Occipital lobe (tissue), 2 donors: ENCODE measurements around the gene PSMB4. TPM values are rescaled to one million over a fixed set of nuclear protein-coding genes. Genes with fewer than 3 reads are reported as not detected.
"Not testable (repeated sequence)": the region's sequence is repeated elsewhere in the genome, so short reads cannot be mapped to it uniquely, and the experiment has no call there.

Source experiments
- DNase-seq: peaks from one replicate; lab custom pipeline; 2025; lab: John Stamatoyannopoulos, UW
- total RNA-seq: library from RNA; depleted of rRNA; stranded (reverse); fragments of >200 nt; gene quantifications from one replicate; pipeline ENCODE4 v1.2.3, GENCODE V29; 2014

PSMB4 gene
- total RNA-seq: 290 TPM

DNA sequence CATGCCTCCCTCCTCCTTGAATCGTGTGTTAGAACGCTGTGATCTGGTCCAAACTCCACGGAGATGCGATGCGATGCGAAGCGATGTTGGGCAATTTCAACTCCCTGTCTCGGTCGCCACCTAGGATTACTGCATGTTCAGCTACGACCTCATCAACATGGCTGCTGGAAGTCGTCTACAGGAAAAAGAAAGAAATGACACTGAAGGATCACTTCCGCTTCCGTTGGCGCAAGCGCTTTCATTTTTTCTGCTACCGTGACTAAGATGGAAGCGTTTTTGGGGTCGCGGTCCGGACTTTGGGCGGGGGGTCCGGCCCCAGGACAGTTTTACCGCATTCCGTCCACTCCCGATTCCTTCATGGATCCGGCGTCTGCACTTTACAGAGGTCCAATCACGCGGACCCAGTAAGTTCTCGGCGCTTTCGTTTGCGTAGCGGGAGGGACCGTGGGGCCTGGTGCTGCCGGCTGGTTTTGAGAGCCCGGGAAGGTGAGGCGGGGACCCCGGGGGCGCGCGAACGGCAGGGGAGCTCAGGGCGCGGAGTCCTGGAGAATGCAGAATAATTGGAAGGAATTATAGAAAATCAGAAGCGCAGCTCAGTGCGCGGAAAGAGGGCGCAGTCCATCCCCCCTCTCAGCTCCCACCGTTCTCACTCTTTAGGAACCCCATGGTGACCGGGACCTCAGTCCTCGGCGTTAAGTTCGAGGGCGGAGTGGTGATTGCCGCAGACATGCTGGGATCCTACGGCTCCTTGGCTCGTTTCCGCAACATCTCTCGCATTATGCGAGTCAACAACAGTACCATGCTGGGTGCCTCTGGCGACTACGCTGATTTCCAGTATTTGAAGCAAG is at the start of gene PSMB4:
Gene PSMB4 (plus strand): TSS at position 250 of the 848 bp plus-strand sequence. CDS start 15 bp downstream, at position 265.
- peak; percentile 88 for DNase-seq

DNA sequence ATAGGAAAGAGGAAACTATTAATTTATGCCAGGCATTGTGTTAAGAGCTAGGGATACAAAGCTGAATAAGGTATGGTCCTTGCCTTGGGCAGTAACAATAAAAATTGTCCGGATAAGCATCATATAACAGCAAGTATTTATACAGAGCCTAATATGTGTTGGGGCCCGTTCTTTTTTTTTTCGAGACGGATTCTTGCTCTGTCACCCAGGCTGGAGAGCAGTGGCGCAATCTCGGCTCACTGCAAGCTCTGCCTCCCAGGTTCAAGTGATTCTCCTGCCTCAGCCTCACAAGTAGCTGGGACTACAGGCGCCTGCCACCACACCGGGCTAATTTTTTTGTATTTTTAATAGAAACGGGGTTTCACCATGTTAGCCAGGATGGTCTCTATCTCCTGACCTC is 49.0 kb upstream of the PSMB4 start:
- not testable (repeated sequence) for DNase-seq

DNA sequence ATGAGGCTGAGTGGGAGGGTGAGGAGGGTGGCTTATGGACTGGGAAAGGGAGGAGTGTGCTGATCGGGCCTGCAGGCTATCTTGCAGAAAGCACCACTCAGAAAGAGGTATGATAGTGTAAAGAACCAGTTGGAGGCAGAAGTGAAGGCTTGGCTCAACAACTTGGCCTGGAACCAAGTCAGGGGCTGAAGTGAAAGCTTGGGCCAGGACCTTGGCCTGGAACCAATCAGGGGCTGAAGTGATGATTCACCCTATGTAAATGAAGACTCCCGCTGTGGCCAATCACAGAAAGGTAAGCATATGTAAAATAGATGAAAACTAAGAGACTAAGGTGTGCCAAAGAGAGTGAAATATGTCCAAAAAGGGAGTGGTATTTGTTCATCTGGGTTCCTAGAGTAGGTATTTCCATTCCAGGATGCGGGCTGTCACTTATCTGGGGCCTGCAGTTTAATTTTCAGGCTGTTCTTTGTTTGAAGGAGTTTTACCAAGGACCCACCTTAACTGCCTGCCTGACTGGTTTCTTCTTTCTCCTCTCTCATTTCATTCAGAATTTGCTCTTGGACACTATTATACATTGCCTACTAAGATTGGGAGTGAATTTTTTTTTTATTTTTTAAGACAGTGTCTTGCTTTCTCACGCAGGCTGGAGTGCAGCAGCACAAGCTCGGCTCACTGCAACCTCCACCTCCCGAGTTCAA is 47.2 kb upstream of the PSMB4 start:
- DNase-seq: no peak

DNA sequence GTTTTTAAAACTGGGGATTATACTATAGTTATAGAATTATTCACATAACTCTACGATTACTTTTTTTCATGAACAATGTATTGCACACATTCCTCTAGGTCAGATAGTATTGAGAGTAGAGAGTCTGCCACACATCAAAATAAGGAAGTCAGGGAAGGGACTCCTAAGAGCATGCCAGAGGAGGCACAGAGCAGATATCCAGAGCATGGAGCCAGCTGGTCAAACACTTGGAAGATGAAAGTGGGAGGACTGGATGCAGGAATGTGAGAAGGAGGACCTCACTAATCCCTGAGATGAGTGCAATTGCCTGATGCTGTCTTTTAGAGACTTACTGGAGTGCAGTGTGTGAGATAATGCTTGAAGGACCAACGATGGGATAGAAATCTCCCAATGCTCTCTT is 42.7 kb upstream of the PSMB4 start:
- DNase-seq: no peak

DNA sequence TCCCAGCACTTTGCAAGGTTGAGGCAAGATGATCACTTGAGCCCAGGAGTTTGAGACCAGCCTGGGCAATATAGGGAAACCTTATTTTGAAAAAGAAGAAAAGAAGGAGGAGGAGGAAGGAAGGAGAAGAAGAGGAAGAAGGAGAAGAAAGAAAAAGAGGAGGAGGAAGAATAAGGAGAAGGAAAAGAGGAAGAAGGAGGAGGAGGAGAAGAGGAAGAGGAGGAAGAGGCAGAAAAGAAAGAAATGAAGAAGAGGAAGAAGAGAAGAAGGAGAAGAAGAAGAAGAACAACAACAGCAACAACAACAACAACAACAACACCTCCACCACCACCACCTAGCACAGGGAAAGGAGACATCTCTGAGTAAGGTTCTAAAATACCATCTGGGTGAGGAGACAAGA is 37.5 kb upstream of the PSMB4 start:
- no peak for DNase-seq

DNA sequence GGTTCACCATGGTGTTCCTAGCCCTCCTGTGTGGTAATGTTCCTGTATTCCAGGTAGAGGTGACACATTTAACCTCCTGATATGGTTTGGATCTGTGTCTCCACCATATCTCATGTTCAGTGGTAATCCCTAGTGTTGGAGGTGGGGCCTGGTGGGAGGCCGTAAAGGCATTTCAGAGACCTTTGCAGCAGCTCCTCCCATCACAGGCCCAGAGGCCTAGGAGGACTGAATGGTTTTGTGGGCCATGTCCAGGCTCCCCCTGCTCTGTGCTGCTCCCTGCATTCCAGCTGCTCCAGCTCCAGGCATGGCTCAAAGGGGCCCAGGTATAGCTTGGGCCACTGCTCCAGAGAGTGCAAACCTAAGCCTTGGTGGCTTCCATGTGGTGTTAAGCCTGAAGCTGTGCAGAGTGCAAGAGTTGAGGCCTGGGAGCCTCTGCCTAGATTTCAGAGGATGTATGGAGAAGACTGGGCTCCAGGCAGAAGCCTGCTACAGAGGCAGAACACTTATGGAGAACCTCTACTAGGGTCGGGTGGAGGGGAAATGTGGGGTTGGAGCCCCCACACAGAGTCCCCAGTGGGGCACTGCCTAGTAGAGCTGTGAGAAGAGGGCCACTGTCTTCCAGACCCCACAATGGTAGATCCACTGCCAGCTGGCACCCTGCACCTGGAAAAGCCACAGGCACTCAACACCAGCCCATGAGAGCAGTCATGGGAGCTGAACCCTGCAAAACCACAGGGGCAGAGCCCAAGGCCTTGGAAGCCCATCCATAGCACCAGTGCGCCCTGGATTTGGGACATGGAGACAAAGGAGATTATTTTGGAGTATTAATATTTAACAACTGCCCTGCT is 36.8 kb upstream of the PSMB4 start:
- no peak for DNase-seq

DNA sequence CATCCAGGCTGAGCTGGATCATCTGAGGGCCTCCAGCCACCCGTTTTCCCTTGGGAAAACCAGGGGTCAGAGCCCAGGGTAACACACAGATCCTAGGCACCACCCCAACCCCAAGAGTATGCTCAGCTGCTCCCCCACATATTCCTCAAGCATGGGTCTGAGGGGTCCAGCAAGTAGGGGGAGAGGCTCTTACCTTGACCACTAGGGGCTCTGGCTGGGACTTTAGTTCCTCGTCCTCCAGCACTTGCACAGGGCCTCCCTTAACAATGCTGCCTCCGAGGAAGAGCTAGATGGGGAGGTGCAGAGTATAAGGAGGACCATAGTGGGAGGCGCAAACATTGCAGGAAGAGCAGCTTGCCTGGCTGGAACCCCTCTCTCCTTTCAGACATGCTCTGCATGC is 34.4 kb upstream of the PSMB4 start:
- no peak for DNase-seq

DNA sequence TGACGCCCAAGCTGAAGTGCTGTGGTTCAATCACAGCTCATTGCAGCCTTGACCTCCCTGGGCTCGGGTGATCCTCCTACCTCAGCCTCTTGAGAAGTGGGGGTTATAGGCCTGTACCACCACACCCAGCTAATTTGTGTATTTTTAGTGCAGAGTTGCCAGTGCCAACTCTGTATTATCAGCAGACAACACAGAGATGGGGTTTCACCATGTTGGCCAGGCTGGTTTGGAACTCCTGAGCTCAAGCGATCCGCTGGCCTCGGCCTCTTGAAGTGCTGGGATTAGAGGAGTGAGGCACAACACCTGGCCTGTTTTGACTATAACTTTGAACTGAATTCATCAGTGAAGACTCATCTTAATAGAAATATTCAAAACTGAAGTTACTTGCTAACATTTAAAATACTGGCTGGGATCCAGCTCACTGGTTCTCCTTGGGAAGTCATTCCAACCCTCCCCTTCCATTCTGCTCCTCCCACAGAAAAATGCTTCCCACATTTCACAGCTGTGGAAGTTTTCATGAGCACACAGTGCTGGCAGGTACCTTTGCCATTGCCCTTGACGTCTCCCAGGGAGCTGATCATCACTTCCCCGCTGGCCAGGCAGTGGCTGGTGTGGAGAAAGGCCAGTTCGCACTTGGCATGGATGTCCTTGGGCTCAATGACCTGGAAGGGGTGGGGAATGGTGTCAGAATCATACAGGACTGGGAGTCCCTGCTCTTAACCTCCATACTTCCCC is 31.5 kb upstream of the PSMB4 start:
- no peak for DNase-seq

DNA sequence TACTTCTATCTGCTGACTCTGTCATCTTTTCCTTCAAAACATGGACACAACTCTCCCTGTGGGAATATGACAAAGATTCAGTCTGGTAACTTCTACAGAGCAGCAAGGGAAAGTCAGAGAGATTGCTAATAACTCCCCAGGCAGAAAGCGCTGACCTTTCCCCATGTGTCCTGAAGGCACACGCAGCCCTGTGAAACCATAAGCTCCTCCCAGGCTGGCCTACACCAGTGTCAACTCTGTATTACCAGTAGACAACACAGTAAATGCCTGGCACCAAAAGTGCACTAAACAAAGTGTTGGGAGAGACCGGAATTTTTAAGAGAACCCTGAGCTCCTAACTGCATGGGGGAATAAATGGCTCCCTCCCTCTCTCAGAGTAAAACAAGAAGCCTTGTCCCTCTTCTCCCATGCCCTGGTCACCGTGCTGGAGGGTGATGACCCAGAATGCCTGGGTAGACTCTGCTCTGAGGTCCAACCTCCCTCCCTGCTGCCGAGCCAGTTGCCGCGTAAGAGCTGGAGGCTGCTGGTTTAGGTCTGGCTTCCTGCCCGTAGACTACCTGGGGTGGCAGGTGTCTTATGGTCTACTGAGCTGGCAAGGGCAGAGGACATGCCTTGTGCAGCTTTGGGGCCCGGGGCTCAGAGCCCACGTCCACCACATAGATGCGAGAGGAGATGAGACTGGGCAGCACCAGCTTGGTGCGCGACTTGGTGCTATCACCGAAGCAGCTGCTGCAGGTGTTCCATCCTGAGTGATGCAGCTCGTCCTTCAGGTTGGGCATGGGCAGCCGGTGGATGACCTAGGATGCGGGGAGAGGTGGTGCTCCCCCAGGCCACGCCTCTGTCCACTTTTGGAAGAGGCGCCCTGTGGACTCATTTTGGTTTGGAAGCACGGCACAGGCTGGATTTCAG is 30.7 kb upstream of the PSMB4 start:
- DNase-seq: no peak

DNA sequence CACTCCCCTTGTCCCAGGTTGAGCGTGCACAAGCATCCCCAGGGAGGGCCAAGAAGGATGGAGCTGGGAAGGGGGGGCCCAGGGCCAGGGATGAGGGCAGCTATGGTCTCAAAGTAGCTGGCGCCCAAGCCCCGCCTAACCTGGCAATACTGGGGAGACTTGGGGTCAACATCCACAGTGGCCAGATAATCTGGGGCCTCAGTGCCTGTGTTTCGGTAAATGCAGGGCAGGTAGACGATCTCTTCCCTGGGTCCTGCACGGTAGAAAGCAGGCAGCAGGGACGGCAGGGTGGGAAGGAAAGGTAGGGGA is 30.1 kb upstream of the PSMB4 start:
- no peak for DNase-seq

DNA sequence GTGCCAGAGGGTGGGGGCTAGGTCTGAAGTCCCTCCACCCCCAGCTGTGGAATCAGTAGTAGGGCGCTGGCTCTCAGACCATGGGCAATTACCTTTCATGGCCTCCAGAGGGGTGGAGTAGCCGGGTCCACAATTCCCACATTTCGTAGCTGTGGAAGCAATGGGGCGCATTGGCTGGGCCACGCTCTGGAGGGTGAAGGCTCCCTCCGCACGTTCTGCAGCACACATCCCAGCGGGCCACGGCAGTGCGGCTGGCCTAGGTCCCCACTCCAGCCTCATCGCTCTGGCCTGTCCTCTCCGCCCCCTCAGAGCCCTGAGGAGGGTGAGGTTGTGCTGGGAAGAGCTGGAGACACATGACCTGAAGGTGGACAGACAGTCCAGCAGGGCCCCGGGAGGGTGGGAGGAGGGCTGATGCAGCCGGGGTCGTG is 29.7 kb upstream of the PSMB4 start:
- DNase-seq: no peak

DNA sequence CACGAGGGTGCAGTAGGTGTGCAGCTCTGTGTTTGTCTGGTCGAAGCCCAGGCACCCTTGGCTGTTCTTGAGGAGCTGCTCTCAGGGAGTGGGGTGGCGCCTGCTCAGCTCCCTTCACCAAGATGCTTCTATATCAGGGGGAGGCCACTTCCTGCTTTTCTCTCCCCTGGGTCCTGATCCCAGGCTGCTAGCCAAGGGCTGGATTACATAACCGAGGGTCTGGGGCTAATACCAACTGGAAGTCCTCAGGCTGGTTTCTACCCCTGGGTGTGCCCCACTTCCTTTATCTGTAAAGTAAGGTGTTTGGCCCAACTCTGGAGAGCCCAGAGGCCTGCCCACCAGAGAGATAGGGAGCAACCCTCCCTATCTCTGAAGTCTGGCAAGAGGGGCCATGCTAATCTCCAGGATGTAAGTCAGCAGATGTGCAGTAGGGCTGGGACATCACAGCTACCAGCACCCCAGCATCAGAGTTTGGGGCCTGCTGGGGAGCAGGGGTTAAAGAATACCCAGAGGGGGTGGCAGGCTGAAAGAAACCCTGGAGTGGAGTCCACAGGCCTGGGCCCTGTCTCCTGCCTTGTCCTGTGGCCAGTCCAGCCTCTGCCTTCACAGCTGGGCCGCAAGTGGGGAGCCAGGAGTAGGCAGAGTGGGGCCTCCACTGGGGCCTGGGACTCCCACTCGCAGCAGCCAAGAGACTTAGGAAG is 29.0 kb upstream of the PSMB4 start:
- DNase-seq: no peak

DNA sequence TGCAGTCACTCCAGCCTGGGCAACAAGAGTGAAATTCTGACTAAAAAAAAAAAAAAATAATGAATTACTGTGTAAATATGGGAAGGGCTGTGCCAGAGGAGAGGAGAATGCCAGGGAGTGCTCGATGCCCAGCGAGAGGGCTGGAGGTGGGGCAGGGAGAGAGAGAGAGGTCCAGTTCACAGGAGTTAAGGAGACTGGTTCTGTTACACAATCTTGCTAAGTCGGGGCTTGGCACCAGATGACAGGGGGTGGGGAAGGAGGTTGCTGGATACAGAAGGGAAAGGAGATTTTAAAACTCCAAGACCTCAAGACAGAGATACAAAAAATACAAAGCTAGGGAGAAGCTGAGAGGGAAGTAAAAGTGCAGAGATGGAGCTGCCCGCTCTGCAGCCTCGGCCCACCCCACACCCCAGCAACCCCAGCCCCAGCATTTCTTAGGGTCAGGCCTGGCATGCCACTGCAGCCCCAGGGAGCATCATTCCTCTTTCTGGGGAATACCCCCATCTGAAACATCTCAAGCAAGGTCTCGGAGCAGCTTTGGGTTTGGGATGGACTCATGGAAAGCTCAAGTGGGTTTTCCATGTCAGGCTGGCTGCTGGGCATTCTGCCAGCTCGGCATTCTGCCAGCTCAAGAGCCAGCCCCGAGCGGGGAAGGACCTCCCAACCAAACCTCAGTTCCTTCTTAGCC is 27.9 kb upstream of the PSMB4 start:
- no peak for DNase-seq

DNA sequence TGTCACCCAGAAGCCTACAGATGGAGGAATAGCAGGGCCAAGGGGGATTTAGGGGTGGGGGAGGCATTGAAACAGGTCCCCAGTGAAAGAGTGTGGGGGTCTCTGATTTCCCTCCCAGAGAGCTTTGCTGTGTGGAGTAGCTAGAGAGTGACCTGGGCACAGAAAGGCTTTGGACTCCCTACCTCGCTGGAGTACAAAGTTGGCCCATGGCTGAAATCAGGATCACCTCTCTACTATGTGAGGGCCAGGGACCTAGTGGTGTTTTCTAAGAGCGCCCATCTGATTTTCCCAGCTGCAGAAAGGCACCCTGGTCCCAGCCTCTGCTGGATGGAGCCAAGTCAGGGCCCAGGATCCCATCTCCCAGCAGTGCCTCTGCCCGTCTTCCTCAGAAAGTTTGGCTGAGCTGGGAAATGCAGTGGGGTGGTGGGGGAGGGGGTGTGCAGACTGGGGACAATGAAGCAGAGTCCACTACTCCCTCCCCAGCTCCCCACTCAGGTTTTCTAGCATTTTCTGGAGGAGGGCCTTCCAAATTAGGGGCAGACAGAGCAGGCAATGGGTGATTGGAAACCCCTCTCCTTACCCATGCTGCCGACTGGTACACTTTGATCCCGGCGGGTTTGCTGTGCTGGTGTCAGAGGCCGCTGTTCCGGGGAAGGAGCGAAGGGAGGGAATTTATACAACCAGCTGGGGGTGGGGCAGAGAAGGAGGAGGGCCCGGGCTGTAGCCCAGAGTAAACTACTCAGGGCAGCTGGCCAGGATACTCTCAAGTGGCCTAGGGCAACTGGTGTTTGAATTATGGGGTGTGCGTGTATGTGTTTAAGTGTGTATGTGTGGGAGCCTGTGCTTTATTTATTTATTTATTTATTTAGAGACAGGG is 27.1 kb upstream of the PSMB4 start, which contains the start of gene SELENBP1:
Gene SELENBP1 (minus strand): TSS at position 648 of the 877 bp plus-strand sequence. CDS start 64 bp downstream, at position 584.
- DNase-seq: no peak

DNA sequence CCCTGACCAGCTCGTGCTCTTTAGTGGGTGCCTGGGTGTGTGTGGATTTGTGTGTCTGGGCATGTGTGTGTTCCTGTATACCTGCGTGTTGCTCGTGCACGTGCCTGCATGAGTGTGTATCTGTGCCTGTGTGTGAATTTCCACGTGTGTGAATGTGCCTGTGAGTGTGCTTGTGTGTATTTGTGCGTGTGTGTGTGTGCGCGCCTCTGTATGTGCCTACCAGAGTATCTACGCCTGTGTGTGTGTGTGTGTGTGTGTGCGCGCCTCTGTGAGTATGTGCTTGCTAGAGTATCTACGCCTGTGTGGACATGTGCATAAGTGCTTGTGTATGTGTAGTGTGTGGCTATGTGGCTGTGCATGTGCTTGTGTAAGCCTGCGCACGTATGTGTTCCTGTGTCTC is 26.2 kb upstream of the PSMB4 start:
- DNase-seq: no peak

DNA sequence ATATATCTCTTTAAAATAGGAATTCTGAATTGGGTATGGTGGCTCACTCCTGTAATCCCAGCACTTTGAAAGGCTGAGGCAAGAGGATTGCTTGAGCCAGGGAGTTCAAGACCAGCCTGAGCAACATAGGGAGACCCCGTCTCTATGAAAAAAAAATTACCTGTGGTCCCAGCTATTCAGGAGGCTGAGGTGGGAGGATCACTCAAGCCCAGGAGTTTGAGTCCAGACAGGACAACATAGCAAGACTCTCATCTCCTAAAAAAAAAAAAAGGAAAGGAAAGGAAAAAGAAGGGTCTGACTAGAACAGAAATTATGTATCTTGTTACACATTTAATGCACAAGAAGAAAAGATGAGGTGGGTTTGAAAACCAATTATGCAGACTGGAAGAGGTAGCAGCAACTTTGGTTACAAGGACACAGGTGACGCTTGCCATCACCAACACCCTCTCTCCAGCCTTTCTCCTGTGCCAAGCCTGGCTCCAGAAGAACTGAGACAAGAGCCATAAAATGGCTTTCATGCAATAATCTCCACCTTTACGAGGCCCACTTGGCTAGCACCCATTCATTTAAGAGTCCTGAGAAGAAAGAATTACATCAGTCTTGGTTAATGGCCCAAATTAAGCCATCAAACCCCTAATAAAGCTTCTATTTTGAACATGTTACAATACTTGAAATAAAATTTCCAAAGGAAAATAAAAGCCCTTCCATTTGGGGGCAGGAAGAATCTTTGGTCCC is 22.1 kb upstream of the PSMB4 start:
- no peak for DNase-seq

DNA sequence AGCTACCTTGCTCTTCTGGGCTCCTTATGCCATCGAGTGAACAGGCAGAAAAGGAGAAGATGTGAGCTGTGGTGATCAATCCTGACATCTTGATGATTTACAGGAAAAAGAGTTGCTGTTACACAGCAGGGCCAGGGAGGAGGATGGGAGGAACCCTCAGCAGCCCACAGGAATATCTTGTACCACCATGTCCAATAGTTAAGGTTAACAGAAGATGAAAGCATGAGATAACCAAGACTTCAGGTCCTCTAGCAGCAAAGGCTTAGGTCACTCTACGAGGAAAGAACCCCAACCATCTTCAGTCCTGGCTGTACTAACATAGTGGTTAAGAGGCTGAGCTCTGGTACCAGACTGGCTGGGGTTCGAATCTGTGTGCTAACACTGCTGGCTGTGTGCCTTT is 14.8 kb upstream of the PSMB4 start:
- DNase-seq: no peak
